ENCODE data around the gene DDX23.
"Not testable (repeated sequence)": the region's sequence is repeated elsewhere in the genome, so short reads cannot be mapped to it uniquely, and the experiment has no call there.

DDX23 gene

DNA sequence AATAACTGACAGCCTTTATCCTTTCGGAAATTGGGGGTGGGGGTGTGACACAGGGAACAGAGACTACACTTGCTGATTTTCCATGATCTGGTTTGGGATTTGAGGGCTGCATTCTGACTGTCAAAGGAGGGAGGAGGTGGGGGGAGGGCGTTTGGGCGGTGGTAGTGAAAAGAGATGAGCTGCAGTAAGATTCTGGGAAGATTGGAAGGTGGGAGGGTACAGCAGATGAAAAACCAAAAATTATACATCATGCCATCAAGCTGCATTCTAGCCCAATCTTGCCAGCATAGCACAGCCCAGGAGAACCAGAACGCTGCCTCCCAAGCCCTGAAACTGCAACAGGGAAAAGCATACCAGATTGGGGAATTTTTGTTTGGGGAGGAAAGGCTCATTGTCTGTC, 11.3 kb upstream of the DDX23 start:
- DNase-seq (ENCODE audit: low read depth in 1 of 2, low spot score in 1 of 2) = no peak

DNA sequence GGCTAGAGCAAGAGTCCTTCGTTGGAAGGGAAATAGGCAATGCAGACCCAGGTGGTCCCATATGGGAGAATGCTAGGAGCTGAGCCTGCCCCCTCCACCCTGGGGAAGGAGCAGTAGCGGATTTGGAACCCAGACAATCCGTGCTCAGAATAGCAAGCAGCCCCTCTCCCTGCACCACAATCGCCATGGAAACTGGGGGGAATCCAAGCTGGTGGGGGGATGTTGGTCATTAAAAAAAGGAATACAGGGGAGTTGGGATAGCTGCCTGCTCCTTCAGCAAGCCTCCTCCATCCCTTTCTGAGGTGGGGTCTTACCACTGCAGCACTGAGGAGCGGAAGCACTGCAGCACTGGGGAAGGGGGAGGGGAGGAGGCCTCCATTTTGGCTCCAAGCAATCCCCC, 10.8 kb upstream of the DDX23 start:
- DNase-seq (ENCODE audit: low read depth in 1 of 2, low spot score in 1 of 2) = no peak

DNA sequence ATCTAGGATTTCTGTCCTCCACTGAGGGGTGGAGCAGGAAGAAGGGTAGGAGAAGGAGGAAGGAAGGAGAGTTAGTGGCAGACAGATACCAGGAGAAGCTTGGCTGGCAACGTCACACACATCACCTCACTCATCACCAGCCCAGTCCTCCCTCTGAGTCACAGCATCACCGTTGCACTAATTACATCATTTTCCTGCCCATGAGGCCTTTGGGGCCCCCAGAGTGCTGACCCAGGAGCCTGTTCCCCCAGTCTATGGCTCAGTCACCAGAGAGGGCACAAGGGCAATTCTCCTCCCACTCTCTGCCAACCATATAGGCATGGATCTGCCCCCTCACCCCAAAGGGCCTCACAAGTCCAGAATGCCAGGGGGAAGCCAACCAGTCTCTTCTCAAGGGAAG, 9.1 kb upstream of the DDX23 start:
- DNase-seq (ENCODE audit: low read depth in 1 of 2, low spot score in 1 of 2) = no peak

DNA sequence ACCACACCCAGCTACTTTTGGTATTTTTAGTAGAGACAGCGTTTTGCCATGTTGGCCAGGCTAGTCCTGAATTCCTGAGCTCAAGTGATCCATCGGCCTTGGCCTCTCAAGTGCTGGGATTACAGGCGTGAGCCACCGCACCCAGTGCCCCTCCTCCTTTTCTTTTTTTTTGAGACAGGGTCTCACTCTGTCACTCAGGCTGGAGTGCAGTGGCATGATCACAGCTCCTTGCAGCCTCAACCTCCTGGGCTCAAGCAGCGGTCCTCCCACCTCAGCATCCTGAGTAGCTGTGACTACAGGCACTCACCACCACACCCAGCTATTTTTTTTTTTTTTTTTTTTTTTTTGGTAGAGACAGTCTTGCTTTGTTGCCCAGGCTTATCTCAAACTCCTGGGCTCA, 8.3 kb upstream of the DDX23 start:
- DNase-seq (ENCODE audit: low read depth in 1 of 2, low spot score in 1 of 2) = not testable (repeated sequence)

DNA sequence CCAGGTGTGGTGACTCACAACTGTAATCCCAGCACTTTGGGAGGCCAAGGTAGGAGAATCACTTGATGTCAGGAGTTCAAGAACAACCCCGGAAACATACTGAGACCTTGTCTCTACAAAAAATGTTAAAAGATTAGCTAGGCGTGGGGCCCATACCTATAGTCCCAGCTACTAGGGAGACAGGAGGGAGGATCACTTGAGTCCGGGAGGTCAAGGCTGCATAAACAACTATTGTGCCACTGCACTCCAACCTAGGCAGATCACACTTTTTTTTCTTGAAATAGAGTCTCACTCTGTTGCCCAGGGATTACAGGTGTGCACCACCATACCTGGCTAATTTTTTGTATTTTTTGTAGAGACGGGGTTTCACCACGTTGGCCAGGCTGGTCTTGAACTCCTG, 7.6 kb upstream of the DDX23 start:
- no peak for DNase-seq (ENCODE audit: low read depth in 1 of 2, low spot score in 1 of 2)

DNA sequence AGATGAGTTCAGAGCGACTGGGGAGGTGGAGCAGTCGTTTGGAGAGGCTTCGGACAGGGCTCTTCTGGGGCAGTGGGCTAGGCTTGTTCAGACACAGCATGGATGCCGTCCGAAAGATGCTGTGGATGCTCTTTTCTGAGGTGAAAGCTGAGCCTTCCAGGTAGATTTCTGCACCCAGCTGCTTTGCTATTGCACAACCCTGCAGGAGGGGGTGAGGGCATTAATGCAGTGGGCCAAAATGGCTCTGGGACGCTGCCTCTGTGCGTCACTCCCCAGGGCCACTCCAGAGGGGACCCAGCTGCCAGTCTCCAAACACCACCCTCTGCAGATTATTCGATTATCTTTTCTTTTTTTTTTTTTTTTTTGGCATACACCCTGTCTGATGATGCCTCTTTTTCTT, 6.1 kb upstream of the DDX23 start:
- DNase-seq (ENCODE audit: low read depth in 1 of 2, low spot score in 1 of 2) = no peak

DNA sequence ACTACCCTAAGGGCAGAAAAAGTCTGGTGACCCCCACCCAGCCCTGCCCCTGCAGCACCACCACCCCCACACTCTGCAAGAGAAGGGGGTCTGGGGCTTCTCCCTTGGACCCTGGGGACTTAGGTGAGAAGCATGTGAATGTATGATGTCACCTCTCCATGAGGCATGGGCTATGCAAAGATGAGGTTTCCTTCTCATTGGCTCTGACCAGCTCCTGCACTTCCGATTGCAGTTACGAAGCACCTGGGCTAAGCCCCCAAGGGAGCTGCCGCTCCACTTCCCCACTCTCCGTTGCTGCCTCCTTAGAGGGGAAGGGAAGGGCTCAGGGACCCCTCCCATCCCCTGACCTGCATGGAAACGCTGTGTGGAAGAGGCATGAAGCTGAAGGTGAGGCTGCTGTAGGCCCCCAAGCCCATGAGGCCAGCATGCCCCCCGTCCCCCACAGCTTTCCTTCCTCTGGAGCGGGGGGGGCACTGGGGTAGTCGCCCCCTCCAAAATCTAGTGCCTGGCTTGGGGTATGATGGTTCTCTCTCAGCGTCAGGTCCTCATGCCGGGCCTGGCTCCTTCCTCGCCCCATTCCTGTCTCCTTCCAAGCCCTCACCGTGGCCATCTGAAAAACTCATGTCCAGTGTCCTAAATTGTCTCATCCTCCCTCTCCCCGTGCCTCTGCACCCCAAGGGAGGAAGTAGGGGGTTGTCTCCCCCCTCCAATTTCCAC, 5.5 kb upstream of the DDX23 start:
- no peak for DNase-seq (ENCODE audit: low read depth in 1 of 2, low spot score in 1 of 2)

DNA sequence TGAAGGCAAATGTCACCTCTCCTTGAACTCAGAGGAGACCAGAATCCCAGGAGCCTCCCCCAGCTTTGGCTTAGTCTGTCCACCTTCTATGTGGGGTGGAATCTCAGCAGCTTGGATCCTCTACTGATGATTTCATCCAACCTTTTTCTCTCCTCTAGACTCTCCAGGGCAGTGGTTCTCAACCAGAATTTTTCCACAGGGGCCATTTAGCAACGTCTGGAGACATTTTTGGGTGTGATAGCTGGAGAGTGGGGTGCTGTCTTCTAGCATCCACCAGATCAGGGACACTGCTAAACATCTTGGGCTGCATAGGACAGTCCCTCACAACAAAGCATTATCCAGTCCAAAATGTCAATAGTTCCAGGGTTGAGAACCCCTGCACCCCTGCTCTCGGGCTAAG, 4.4 kb upstream of the DDX23 start:
- DNase-seq (ENCODE audit: low read depth in 1 of 2, low spot score in 1 of 2) = no peak

DNA sequence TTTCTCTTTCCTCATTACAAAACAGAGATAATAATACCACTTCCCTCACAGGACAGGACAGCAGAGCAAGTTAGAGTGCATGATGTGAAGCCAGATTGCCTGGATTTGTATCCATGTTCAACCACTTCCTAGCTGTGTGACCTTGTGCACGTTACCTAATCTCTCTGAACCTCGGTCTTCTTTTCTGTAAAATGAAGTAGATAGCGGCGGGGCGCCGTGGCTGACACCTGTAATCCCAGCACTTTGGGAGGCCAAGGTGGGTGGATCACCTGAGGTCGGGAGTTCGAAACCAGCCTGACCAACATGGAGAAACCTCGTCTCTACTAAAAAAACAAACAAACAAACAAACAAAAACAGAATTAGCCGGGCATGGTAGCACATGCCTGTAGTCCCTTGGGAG, 3.0 kb upstream of the DDX23 start:
- DNase-seq (ENCODE audit: low read depth in 1 of 2, low spot score in 1 of 2) = not testable (repeated sequence)

DNA sequence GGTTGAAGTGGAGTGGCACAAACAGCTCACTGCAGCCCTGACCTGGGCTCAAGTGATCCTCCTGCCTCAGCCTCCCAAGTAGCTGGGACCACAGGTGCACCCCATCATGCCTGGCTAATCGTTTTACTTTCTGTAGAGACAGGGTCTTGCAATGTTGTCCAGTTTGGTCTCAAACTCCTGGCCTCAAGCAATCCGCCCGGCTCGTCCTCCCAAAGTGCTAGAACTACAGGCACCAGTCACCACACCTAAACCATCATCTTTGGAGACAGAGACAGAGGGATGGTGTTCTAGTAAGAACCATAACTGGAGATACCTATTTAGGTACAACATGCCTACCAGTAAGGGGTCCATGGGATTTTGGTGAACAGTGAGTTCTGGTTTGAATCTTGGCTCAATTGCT, 2.5 kb upstream of the DDX23 start:
- DNase-seq (ENCODE audit: low read depth in 1 of 2, low spot score in 1 of 2) = no peak

DNA sequence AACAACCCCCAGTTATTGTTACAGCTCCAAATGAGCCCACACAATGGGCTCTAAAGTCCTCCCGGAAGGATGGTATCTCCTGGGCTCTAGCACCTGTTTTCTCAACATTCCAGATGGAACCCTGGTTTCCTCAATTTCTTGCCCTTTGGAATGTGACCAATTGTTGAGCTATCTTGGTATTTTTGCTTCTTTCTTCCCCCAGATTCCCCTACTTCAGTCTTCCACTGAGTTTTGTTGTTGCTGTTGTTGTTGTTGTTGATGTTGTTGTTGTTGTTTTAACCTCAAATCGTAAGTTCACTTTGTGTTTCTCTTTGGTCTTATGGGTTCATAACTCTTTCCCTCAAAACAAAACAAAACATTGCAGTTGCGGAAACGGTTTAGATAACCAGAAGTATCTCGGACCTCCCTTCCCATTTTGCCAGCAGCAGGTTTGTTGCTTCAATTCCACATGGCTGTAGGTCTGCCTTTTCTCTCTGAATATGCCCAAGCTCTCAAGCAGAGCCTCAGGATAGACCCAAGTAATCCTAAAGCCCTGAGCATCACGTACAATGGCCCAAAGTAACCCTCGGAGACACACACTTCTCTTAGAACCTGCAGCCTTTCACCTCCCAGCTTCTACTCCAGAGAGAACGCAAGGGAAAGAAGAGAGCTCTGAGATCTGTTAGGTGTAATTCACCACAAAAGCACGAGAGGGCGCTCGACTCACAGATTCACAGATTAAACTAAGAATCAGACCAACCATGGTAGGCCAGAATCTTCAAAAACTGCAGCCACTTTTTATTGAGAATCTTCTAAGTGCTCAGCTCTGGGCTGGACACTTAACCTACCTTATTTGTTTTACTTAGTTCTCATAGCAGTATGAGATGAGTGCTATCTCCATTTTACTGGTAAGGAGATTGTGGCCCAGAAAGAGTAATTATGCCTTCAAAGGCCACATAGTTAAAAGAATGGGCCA, 1.0 kb upstream of the DDX23 start:
- peak; percentile 76 to 85 for DNase-seq (ENCODE audit: low read depth in 1 of 2, low spot score in 1 of 2)

DNA sequence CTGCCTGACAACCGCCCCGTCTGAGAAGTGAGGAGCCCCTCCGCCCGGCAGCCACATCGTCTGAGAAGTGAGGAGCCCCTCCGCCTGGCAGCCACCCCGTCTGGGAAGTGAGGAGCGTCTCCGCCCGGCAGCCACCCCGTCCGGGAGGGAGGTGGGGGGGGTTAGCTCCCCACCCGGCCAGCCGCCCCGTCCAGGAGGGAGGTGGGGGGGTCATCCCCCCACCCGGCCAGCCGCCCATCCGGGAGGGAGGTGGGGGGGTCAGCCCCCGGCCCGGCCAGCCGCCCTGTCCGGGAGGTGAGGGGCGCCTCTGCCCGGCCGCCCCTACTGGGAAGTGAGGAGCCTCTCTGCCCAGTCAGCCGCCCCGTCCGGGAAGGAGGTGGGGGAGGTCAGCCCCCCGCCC, 9.9 kb downstream of the DDX23 start:
- DNase-seq (ENCODE audit: low read depth in 1 of 2, low spot score in 1 of 2) = not testable (repeated sequence)

DNA sequence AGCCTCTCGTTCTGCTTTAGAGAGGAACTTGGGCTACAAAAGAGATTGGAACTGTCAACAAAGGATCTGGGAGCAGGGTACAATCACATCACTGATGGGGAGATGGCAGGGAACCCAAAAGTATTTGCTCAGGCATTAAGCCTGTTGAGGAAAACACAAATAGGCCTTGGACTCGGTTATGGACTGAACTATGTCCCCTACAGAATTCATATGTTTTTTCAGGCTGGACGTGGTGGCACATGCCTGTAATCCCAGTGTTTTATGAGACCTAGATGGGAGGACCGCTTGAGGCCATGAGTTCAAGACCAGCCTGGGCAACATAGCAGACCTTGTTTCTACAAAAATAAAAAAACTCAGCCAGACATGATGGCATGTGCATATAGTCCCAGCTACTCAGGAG, 13.9 kb downstream of the DDX23 start:
- no peak for DNase-seq (ENCODE audit: low read depth in 1 of 2, low spot score in 1 of 2)

DNA sequence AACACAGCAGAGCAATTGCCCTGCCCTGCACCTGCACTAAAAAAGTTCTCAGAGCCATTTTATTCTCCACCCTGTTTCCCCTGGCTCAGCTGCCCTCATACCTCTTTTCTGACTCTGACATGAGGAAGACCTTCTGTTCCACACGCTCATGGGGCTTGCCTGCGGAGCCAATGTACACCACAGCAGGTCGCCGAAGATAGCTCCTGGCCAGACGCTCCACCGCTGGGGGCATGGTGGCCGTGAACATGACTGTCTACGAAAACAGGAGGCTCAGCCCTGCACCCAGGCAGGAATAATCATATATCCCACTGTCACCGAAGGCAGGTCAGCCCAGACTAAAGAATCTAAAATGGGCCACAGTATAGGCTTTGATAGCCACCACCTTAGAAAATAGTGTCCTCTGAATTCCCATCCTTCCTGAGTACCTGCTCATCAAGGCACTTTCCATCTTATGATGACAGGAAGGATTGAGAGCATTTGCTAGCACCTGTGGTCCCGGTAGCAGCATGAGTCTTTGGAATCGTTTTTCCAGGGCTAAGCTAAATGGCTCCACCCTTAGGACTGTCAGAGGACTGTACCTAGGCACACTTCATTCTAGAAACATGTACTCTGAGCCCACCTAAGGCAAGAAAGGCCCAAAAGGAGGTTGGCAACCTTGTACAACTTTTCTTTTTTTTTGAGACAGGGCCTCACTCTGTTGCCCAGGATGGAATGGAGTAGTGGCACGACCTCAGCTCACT, 19.5 kb downstream of the DDX23 start:
- DNase-seq (ENCODE audit: low read depth in 1 of 2, low spot score in 1 of 2) = no peak

DNA sequence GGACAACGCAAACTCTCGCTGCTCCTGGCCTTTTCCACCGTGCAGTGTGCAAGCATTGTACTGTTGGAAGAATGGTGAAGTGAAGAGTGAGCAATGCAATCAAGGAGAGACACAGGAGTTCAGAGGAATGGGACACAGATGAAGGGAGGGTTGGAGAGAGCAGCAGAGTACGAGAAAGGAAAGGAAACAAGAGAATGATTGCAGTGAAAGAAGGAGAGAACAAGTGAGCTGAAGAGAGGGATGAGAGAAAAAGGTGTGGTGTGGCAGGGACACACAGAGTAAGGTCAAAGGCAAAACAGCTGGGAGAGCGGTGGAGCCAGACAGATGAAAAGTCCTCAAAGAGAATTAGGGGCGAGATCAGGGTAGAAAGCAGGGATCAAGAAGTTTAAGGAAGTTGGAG, 20.7 kb downstream of the DDX23 start:
- DNase-seq (ENCODE audit: low read depth in 1 of 2, low spot score in 1 of 2) = no peak

DNA sequence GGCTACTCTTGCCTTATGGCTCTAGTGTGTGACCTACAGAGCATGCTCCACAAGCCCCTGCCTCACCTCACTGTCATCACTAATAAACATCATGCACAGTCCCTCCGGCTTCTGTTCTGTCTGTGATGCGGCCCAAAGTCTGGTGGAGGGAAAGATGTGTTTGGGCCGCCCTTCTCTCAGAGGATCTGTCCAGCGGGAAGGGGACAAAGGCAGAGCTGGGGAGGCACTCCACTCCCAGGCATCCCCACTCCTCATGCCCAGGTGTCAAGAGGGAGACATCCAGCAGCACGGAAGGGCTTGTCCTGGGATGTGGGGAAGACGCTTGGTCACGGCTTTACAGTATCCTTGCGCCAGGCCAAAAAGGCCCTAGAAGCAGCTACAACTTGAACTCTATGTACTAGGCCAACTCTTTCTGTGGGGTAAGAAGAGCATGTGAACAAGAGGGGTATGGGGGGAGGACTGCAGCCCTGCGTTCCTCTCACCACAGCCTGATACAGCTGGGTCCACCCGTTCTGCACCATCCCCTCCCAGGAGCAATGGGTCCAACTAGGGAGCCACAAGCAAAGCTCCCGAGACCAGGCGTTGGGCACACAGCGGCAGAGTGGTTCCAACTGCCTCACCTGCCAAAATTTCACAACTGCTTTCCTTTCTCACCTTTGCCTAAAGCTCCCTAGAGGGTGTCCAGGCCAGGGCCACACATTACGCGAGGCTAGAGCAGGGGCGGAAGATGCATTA, 23.0 kb downstream of the DDX23 start:
- DNase-seq (ENCODE audit: low read depth in 1 of 2, low spot score in 1 of 2) = no peak

DNA sequence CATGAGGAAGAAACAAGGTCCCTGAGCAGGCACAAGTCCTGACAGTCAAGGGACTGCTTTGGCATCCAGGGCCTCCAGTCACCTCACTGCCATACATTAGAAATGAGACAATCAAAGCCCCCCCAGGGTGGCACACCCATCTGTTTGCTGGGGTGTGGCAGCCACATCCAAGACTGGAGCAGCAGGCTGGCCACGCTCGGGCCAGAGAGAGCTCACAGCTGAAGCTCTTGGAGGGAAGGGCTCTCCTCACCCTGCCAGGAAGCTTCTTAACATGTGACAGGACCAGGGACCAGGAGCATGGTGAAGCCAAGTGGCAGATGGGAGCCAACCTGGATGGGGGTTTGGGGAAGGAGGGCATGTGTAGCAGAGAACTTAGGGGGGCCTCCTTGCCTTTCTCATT, 23.7 kb downstream of the DDX23 start:
- DNase-seq (ENCODE audit: low read depth in 1 of 2, low spot score in 1 of 2) = no peak

DNA sequence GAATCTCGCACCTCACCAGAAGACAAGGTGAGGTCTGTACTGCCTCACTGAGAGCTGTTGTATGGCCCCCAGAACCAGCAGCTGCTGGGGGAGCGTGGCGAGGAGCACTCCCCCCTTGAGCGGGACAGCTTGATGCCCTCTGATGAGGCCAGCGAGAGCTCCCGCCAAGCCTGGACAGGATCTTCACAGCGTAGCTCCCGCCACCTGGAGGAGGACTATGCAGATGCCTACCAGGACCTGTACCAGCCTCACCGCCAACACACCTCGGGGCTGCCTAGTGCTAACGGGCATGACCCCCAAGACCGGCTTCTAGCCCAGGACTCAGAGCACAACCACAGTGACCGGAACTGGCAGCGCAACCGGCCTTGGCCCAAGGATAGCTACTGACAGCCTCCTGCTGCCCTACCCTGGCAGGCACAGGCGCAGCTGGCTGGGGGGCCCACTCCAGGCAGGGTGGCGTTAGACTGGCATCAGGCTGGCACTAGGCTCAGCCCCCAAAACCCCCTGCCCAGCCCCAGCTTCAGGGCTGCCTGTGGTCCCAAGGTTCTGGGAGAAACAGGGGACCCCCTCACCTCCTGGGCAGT, 24.4 kb downstream of the DDX23 start:
- no peak for DNase-seq (ENCODE audit: low read depth in 1 of 2, low spot score in 1 of 2)

DNA sequence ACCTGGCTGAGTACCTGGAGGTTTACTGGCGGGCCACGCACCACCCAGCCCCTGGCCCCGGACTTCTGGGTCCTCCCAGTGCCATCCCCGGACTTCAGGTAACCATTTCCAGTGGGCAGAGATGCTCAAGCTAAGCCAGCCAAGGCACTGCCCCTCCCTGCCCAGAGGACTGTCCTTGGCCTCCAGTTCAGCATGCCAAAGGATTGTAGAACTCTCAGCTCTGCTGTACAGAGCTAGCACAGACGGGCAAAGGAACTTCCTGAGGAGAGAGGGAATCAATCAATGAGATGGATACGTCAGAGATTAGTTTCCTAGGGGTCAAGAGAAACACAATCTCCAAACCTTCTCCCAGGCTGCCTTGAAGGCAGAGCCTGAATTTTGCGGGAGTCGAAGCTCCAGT, 24.9 kb downstream of the DDX23 start:
- DNase-seq (ENCODE audit: low read depth in 1 of 2, low spot score in 1 of 2) = no peak

DNA sequence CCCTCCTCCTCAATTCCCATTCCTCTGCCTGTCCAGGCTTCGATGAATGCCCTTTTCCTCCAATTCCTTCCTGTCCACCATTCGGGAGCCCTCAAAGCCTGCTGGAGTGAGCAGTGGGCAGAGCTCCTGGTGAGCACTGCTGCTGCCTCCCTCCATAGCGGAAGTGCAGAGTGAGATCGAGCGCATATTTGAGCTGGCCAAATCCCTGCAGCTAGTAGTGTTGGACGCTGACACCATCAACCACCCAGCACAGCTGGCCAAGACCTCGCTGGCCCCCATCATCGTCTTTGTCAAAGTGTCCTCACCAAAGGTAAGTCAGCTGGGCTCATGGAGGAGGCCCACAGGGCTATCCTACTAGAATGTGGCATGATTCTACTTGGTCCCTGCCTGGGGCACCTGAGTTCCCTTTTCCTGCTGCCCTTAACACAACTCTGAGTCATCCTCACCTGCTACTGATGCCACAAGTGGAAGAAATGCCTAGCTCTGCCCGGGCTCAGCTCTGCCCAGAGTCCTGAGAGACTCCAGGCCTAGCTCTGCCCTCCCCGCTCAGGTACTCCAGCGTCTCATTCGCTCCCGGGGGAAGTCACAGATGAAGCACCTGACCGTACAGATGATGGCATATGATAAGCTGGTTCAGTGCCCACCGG, 25.6 kb downstream of the DDX23 start:
- no peak for DNase-seq (ENCODE audit: low read depth in 1 of 2, low spot score in 1 of 2)

Data from activated CD4-positive, alpha-beta T cell treated with anti-CD3 and anti-CD28 coated beads, Interleukin-2, amount 50 U/mL, for 24 hours (primary cell).